ENCODE results near the gene CNOT11.

- TF ChIP-seq CTCF (optimal IDR thresholded peaks at IDR 0.05 in 1 of 3, IDR thresholded peaks at IDR 0.05 in 1 of 3, conservative IDR thresholded peaks at IDR 0.05 in 1 of 3; ENCODE audit: extremely low read depth in 1 of 3, insufficient read depth in 2 of 3, low read length in 3 of 3) (no peak), EZH2 (IDR thresholded peaks at IDR 0.05; ENCODE audit: low read length) (no peak)
These were observed 26.2 kb downstream of the CNOT11 start for GRCh38 chr2:101278925-101279324.

Data from keratinocyte (primary cell).